ENCODE measurements around the gene WDR7.

- TF ChIP-seq CTCF (IDR thresholded peaks at IDR 0.05; ENCODE audit: low read length) = peak; percentile 50
- TF ChIP-seq EZH2 (optimal IDR thresholded peaks at IDR 0.05; ENCODE audit: low read depth, low read length) = no peak
These were observed 5.6 kb upstream of the WDR7 start for GRCh38 chr18:56645415-56646016.
